Activated naive CD8-positive, alpha-beta T cell treated with anti-CD3 and anti-CD28 coated beads for 36 hours (primary cell): ENCODE results near the gene MAPK8IP3. TPM values are rescaled to one million over a fixed set of nuclear protein-coding genes. Genes with fewer than 3 reads are reported as not detected.

Experiments used
- DNase-seq: peaks from one replicate; pipeline ENCODE4 v3.0.0; 2021
- H3K27ac Mint-ChIP-seq: one replicate; pipeline ENCODE4 v1.8.0; 2022; ENCODE audit warnings: mild to moderate bottlenecking, moderate library complexity, mixed read lengths
- H3K27me3 Mint-ChIP-seq: one replicate; pipeline ENCODE4 v1.8.0; 2022; ENCODE audit warnings: mild to moderate bottlenecking, mixed read lengths
- H3K36me3 Mint-ChIP-seq: one replicate; pipeline ENCODE4 v1.8.0; 2021; ENCODE audit warnings: mild to moderate bottlenecking, mixed read lengths
- H3K4me1 Mint-ChIP-seq: one replicate; pipeline ENCODE4 v1.8.0; 2021; ENCODE audit warnings: mixed read lengths
- H3K4me3 Mint-ChIP-seq: one replicate; pipeline ENCODE4 v1.8.0; 2022; ENCODE audit warnings: mild to moderate bottlenecking, moderate library complexity, mixed read lengths
- H3K9me3 Mint-ChIP-seq: one replicate; pipeline ENCODE4 v1.8.0; 2022; ENCODE audit warnings: mixed read lengths
- total RNA-seq, 2 experiments: library from RNA; stranded (reverse); gene quantifications; one replicate each; pipeline ENCODE4 v1.2.3, GENCODE V29; 2021

Gene MAPK8IP3
- total RNA-seq, 2 experiments from 2014 or later: 46.7 to 47.3 TPM

- H3K27me3 Mint-ChIP-seq: no peaks in the 10 kb centered on the region
Observed at GRCh38 chr16:1674306-1674705, 31.7 kb upstream of the MAPK8IP3 start.

GRCh38 chr16:1674751-1675664 is 31.0 kb upstream of the MAPK8IP3 start:
- Mint-ChIP-seq H3K36me3 (peaks cover 10% of the 10 kb centered on the region), H3K4me3 (no peak overlapping the region), H3K27me3 (no peaks in the 10 kb centered on the region), H3K9me3 (no peaks in the 10 kb centered on the region), H3K4me1 (peaks cover 18% of the 10 kb centered on the region), H3K27ac (no peak overlapping the region)
- DNase-seq: no peak

More at GRCh38 chr16:1674306-1674705, 31.7 kb upstream of the MAPK8IP3 start:
- DNase-seq: no peak
- Mint-ChIP-seq H3K36me3 (peaks cover 12% of the 10 kb centered on the region), H3K4me1 (peaks cover 13% of the 10 kb centered on the region), H3K4me3 (no peak overlapping the region), H3K9me3 (no peaks in the 10 kb centered on the region), H3K27ac (no peak overlapping the region)

GRCh38 chr16:1676661-1677060 is 29.3 kb upstream of the MAPK8IP3 start:
- H3K4me3 Mint-ChIP-seq: peak overlapping the region; percentile 65
- H3K36me3 Mint-ChIP-seq: peaks cover 13% of the 10 kb centered on the region
- no peaks in the 10 kb centered on the region for H3K27me3 Mint-ChIP-seq
- H3K27ac Mint-ChIP-seq: no peak overlapping the region
- no peak for DNase-seq
- H3K4me1 Mint-ChIP-seq: peaks cover 26% of the 10 kb centered on the region
- no peaks in the 10 kb centered on the region for H3K9me3 Mint-ChIP-seq

GRCh38 chr16:1677339-1677738 is 28.7 kb upstream of the MAPK8IP3 start:
- DNase-seq: no peak
- Mint-ChIP-seq H3K4me3 (peak overlapping the region; percentile 65), H3K27me3 (no peaks in the 10 kb centered on the region), H3K9me3 (no peaks in the 10 kb centered on the region), H3K27ac (peak overlapping the region; percentile 51), H3K36me3 (peaks cover 13% of the 10 kb centered on the region), H3K4me1 (peaks cover 30% of the 10 kb centered on the region)

GRCh38 chr16:1677942-1678499 is 28.0 kb upstream of the MAPK8IP3 start, which contains the start of gene JPT2:
JPT2 (plus strand) TSS chr16:1678279; CDS start chr16:1678313, 34 bp downstream.
- peak within 1 kb of the TSS; percentile 84 for H3K27ac Mint-ChIP-seq
- peaks cover 13% of the 10 kb centered on the region for H3K36me3 Mint-ChIP-seq
- DNase-seq: peak; percentile 98
- H3K27me3 Mint-ChIP-seq: no peaks in the 10 kb centered on the region
- peak within 1 kb of the TSS; percentile 95 for H3K4me3 Mint-ChIP-seq
- peaks cover 30% of the 10 kb centered on the region for H3K4me1 Mint-ChIP-seq
- H3K9me3 Mint-ChIP-seq: no peaks in the 10 kb centered on the region

- Mint-ChIP-seq H3K27ac (peak overlapping the region; percentile 84), H3K4me3 (peak overlapping the region; percentile 95), H3K4me1 (peaks cover 30% of the 10 kb centered on the region), H3K9me3 (no peaks in the 10 kb centered on the region), H3K36me3 (peaks cover 9% of the 10 kb centered on the region), H3K27me3 (no peaks in the 10 kb centered on the region)
- peak; percentile 47 for DNase-seq
Observed at GRCh38 chr16:1678500-1679098, 27.4 kb upstream of the MAPK8IP3 start.

GRCh38 chr16:1680361-1680760 is 25.6 kb upstream of the MAPK8IP3 start:
- Mint-ChIP-seq H3K27ac (no peak overlapping the region), H3K9me3 (no peaks in the 10 kb centered on the region), H3K36me3 (peaks cover 9% of the 10 kb centered on the region), H3K27me3 (no peaks in the 10 kb centered on the region), H3K4me1 (peaks cover 30% of the 10 kb centered on the region), H3K4me3 (no peak overlapping the region)
- no peak for DNase-seq

- H3K9me3 Mint-ChIP-seq: no peaks in the 10 kb centered on the region
- H3K4me1 Mint-ChIP-seq: peaks cover 30% of the 10 kb centered on the region
- H3K27me3 Mint-ChIP-seq: no peaks in the 10 kb centered on the region
- no peak overlapping the region for H3K27ac Mint-ChIP-seq
- peaks cover 9% of the 10 kb centered on the region for H3K36me3 Mint-ChIP-seq
- no peak for DNase-seq
- H3K4me3 Mint-ChIP-seq: no peak overlapping the region
Observed at GRCh38 chr16:1681032-1681431, 25.0 kb upstream of the MAPK8IP3 start.

- Mint-ChIP-seq H3K36me3 (peaks cover 11% of the 10 kb centered on the region), H3K27me3 (no peaks in the 10 kb centered on the region), H3K27ac (no peak overlapping the region), H3K9me3 (no peaks in the 10 kb centered on the region), H3K4me1 (no peaks in the 10 kb centered on the region), H3K4me3 (no peak overlapping the region)
- no peak for DNase-seq
Observed at GRCh38 chr16:1687427-1688316, 18.3 kb upstream of the MAPK8IP3 start.

GRCh38 chr16:1688807-1689560 is 17.0 kb upstream of the MAPK8IP3 start:
- Mint-ChIP-seq H3K9me3 (no peaks in the 10 kb centered on the region), H3K36me3 (peaks cover 15% of the 10 kb centered on the region), H3K27me3 (no peaks in the 10 kb centered on the region), H3K4me3 (no peak overlapping the region), H3K27ac (no peak overlapping the region), H3K4me1 (no peaks in the 10 kb centered on the region)
- no peak for DNase-seq

- peaks cover 17% of the 10 kb centered on the region for H3K36me3 Mint-ChIP-seq
- H3K9me3 Mint-ChIP-seq: no peaks in the 10 kb centered on the region
- H3K27me3 Mint-ChIP-seq: no peaks in the 10 kb centered on the region
Observed at GRCh38 chr16:1689853-1690252, 16.1 kb upstream of the MAPK8IP3 start.

GRCh38 chr16:1690810-1691209 is 15.2 kb upstream of the MAPK8IP3 start:
- no peaks in the 10 kb centered on the region for H3K27me3 Mint-ChIP-seq
- peaks cover 17% of the 10 kb centered on the region for H3K36me3 Mint-ChIP-seq
- no peak overlapping the region for H3K27ac Mint-ChIP-seq
- no peaks in the 10 kb centered on the region for H3K9me3 Mint-ChIP-seq
- no peak for DNase-seq
- no peak overlapping the region for H3K4me3 Mint-ChIP-seq
- no peaks in the 10 kb centered on the region for H3K4me1 Mint-ChIP-seq

More at GRCh38 chr16:1689853-1690252, 16.1 kb upstream of the MAPK8IP3 start:
- DNase-seq: no peak
- no peaks in the 10 kb centered on the region for H3K4me1 Mint-ChIP-seq
- H3K4me3 Mint-ChIP-seq: no peak overlapping the region
- H3K27ac Mint-ChIP-seq: no peak overlapping the region

- Mint-ChIP-seq H3K36me3 (peaks cover 19% of the 10 kb centered on the region), H3K4me3 (no peak overlapping the region), H3K27ac (no peak overlapping the region), H3K4me1 (no peaks in the 10 kb centered on the region), H3K27me3 (no peaks in the 10 kb centered on the region), H3K9me3 (no peaks in the 10 kb centered on the region)
- no peak for DNase-seq
Observed at GRCh38 chr16:1691276-1691675, 14.7 kb upstream of the MAPK8IP3 start.

GRCh38 chr16:1691956-1692355 is 14.0 kb upstream of the MAPK8IP3 start:
- Mint-ChIP-seq H3K4me1 (no peaks in the 10 kb centered on the region), H3K27me3 (no peaks in the 10 kb centered on the region), H3K27ac (no peak overlapping the region), H3K36me3 (peaks cover 16% of the 10 kb centered on the region), H3K9me3 (no peaks in the 10 kb centered on the region), H3K4me3 (no peak overlapping the region)
- no peak for DNase-seq
